Neural progenitor cell (in vitro differentiated cells): Measurements from ENCODE around the gene FAM174C. TPM values are rescaled to one million over a fixed set of nuclear protein-coding genes. Genes with fewer than 3 reads are reported as not detected.
A peak's percentile ranks its signal among the peaks of the same experiment; 100 is the strongest.

ENCODE experiments used
- DNase-seq: peaks from one replicate; pipeline ENCODE4 v3.0.0-alpha.2; 2016; ENCODE audit warnings: low spot score
- H2AFZ ChIP-seq: fragments of 200-600 bp; sonication (generic); replicated peaks from 2 replicates; pipeline ENCODE4 v1.6.1; 2016; ENCODE audit warnings: antibody characterized with exemption
- H3F3A ChIP-seq: fragments of 200-600 bp; sonication (generic); 2 replicates; pipeline ENCODE4 v1.6.1; 2016; ENCODE audit warnings: antibody characterized with exemption, low read depth
- H3K27ac ChIP-seq: fragments of 200-600 bp; sonication (generic); 2 replicates; pipeline ENCODE4 v1.5.1; 2016; ENCODE audit warnings: mild to moderate bottlenecking
- H3K27me3 ChIP-seq: fragments of 200-600 bp; sonication (generic); 2 replicates; pipeline ENCODE4 v1.6.1; 2016; ENCODE audit warnings: mild to moderate bottlenecking, moderate library complexity
- H3K36me3 ChIP-seq: fragments of 200-600 bp; sonication (generic); 2 replicates; pipeline ENCODE4 v1.5.1; 2016
- H3K4me1 ChIP-seq: fragments of 200-600 bp; sonication (generic); 2 replicates; pipeline ENCODE4 v1.6.1; 2016; ENCODE audit warnings: mixed run types
- H3K4me2 ChIP-seq: fragments of 200-600 bp; sonication (generic); 2 replicates; pipeline ENCODE4 v1.6.1; 2016
- H3K4me3 ChIP-seq: fragments of 200-600 bp; sonication (generic); 2 replicates; pipeline ENCODE4 v1.5.1; 2016
- H3K79me2 ChIP-seq: fragments of 200-600 bp; sonication (generic); 2 replicates; pipeline ENCODE4 v1.6.1; 2016; ENCODE audit warnings: low read depth
- H3K9ac ChIP-seq: fragments of 200-600 bp; sonication (generic); 2 replicates; pipeline ENCODE4 v1.6.1; 2016
- H3K9me3 ChIP-seq: fragments of 200-600 bp; sonication (generic); 2 replicates; pipeline ENCODE4 v1.5.1; 2016; ENCODE audit warnings: low read depth
- H4K20me1 ChIP-seq: fragments of 200-600 bp; sonication (generic); 2 replicates; pipeline ENCODE4 v1.6.1; 2016; ENCODE audit warnings: low read depth
- H3K27ac Mint-ChIP-seq: 3 replicates; pipeline ENCODE4 v1.8.0; 2021; ENCODE audit warnings: mixed read lengths
- H3K27me3 Mint-ChIP-seq: 2 replicates; pipeline ENCODE4 v1.8.0; 2022; ENCODE audit warnings: low read depth, mild to moderate bottlenecking, inconsistent platforms, moderate library complexity, mixed read lengths; ENCODE audit not compliant: insufficient read depth
- H3K36me3 Mint-ChIP-seq: 3 replicates; pipeline ENCODE4 v1.8.0; 2021; ENCODE audit warnings: mixed read lengths
- H3K4me1 Mint-ChIP-seq: 3 replicates; pipeline ENCODE4 v1.8.0; 2021; ENCODE audit warnings: mixed read lengths
- H3K4me3 Mint-ChIP-seq: 3 replicates; pipeline ENCODE4 v1.8.0; 2021; ENCODE audit warnings: mild to moderate bottlenecking, moderate library complexity, mixed read lengths
- H3K9me3 Mint-ChIP-seq: 3 replicates; pipeline ENCODE4 v1.8.0; 2020; ENCODE audit warnings: mixed read lengths
- EZH2 ChIP-seq: fragments of 200-600 bp; sonication (generic); IDR thresholded peaks from 2 replicates; pipeline ENCODE4 v1.6.1; 2017; ENCODE audit warnings: antibody characterized with exemption, mild to moderate bottlenecking, moderate library complexity
- EZH2phosphoT487 ChIP-seq: fragments of 200-600 bp; sonication (generic); IDR thresholded peaks from 2 replicates; pipeline ENCODE4 v1.6.1; 2017; ENCODE audit warnings: antibody characterized with exemption
- total RNA-seq: library from RNA; depleted of rRNA; stranded (reverse); fragments of >200 nt; gene quantifications from 2 replicates; pipeline ENCODE4 v1.2.3, GENCODE V29; 2015; ENCODE audit warnings: low replicate concordance
- TF ChIP-seq, protein P1 (sequence below): fragments of 200-600 bp; sonication (generic); IDR thresholded peaks from 2 replicates; pipeline ENCODE4 v1.5.1; 2017; ENCODE audit warnings: antibody characterized with exemption, mild to moderate bottlenecking

FAM174C gene
- total RNA-seq, 1 donor from 2014 or later = 4.8 TPM

DNA sequence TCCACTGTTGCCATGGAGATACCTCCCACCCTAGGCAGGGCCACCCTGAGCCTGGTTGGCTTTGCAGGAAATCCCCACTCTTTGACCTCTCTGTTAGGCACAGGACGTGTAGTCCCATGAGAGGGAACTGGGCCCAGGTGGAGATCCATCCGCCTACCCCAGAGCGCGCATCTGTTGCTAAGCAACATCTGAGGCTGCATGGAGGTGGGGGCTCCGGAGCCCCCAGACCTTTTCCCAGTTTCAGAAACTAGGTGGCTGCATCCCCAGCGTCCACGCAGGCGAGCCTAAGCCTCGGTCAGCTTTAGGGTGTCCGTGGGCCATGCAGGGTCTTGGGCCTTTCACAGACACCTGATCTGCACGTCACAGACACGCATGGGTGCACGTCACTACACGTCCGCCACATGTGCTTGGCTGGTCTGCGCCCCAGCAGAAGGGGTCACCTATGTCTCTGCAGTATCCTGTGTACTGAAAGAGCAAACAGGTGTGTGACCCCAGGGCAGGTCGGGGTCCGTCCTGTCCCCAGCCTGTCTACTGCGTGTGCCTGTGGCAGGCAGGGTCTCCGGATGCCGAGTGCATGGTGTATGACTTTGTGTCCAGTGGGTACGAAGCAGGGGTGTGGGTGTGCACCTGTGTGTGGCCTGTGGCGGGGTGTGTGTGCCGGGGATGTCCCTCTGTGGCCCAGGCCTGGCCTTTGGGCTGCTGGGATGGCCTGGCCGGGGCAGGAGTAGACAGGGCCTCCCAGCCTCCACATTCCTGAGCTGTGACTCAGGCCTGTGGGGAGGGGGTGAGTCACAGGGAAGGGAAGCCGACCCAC is 10.3 kb upstream of the FAM174C start:
- Mint-ChIP-seq H3K4me3 (peak overlapping the region; percentile 79), H3K4me1 (peaks cover 64% of the 10 kb centered on the region), H3K36me3 (peaks cover under 1% of the 10 kb centered on the region), H3K27ac (peak overlapping the region; percentile 98), H3K27me3 (peaks cover 15% of the 10 kb centered on the region), H3K9me3 (no peaks in the 10 kb centered on the region)
- DNase-seq = peak; percentile 86
- Histone ChIP-seq H3K27me3 (peaks cover 14% of the 10 kb centered on the region), H3K27ac (peak overlapping the region; percentile 2), H3K36me3 (no peaks in the 10 kb centered on the region), H2AFZ (no peak overlapping the region), H3K4me1 (peaks cover 60% of the 10 kb centered on the region), H3F3A (peaks cover 63% of the 10 kb centered on the region), H3K4me2 (peak overlapping the region; percentile 78), H3K9me3 (no peaks in the 10 kb centered on the region), H3K9ac (no peak overlapping the region), H3K79me2 (peaks cover 15% of the 10 kb centered on the region), H3K4me3 (no peak overlapping the region), H4K20me1 (peaks cover 15% of the 10 kb centered on the region)
- no peak for TF ChIP-seq EZH2phosphoT487
- no peak for TF ChIP-seq EZH2
- TF ChIP-seq, protein P1, sequence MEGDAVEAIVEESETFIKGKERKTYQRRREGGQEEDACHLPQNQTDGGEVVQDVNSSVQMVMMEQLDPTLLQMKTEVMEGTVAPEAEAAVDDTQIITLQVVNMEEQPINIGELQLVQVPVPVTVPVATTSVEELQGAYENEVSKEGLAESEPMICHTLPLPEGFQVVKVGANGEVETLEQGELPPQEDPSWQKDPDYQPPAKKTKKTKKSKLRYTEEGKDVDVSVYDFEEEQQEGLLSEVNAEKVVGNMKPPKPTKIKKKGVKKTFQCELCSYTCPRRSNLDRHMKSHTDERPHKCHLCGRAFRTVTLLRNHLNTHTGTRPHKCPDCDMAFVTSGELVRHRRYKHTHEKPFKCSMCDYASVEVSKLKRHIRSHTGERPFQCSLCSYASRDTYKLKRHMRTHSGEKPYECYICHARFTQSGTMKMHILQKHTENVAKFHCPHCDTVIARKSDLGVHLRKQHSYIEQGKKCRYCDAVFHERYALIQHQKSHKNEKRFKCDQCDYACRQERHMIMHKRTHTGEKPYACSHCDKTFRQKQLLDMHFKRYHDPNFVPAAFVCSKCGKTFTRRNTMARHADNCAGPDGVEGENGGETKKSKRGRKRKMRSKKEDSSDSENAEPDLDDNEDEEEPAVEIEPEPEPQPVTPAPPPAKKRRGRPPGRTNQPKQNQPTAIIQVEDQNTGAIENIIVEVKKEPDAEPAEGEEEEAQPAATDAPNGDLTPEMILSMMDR = no peak

DNA sequence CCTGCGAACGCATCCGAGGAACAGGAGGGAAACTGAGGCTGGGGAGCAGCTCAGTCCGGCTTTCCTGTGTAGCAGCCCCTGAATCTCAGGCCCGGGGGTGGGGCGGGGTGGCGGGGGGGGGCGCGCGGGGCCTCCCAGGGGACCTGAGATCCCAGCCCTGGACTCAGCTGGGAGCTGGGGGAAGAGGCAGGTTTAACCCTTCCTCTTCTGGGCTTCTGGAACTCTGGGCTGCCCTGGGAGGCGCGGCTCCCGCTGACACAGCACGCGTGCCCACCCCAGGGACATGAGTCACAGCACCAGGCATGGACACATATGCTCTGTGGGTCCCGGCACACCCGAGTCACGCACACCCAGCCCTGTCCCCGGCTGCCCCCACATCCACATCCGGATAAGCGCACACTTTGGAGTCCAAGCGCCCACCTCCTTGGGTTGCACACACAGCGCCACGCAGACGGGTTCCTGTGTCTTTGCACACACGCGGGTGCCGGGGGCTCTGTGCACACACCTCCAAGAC is 9.7 kb upstream of the FAM174C start:
- Mint-ChIP-seq H3K27me3 (peaks cover 20% of the 10 kb centered on the region), H3K4me1 (peaks cover 68% of the 10 kb centered on the region), H3K27ac (peak overlapping the region; percentile 98), H3K9me3 (no peaks in the 10 kb centered on the region), H3K4me3 (peak overlapping the region; percentile 79), H3K36me3 (peaks cover 4% of the 10 kb centered on the region)
- peak overlapping the region; percentile 78 for H3K4me2 ChIP-seq
- H3K27ac ChIP-seq = no peak overlapping the region
- TF ChIP-seq, protein P1 = no peak
- TF ChIP-seq EZH2 = no peak
- no peak for TF ChIP-seq EZH2phosphoT487
- H3F3A ChIP-seq = peaks cover 64% of the 10 kb centered on the region
- peaks cover 61% of the 10 kb centered on the region for H3K4me1 ChIP-seq
- no peak overlapping the region for H3K9ac ChIP-seq
- no peaks in the 10 kb centered on the region for H3K9me3 ChIP-seq
- H2AFZ ChIP-seq = no peak overlapping the region
- H3K4me3 ChIP-seq = peak overlapping the region; percentile 62
- peaks cover 16% of the 10 kb centered on the region for H4K20me1 ChIP-seq
- peaks cover 14% of the 10 kb centered on the region for H3K27me3 ChIP-seq
- H3K79me2 ChIP-seq = peaks cover 21% of the 10 kb centered on the region
- H3K36me3 ChIP-seq = no peaks in the 10 kb centered on the region
- no peak for DNase-seq

DNA sequence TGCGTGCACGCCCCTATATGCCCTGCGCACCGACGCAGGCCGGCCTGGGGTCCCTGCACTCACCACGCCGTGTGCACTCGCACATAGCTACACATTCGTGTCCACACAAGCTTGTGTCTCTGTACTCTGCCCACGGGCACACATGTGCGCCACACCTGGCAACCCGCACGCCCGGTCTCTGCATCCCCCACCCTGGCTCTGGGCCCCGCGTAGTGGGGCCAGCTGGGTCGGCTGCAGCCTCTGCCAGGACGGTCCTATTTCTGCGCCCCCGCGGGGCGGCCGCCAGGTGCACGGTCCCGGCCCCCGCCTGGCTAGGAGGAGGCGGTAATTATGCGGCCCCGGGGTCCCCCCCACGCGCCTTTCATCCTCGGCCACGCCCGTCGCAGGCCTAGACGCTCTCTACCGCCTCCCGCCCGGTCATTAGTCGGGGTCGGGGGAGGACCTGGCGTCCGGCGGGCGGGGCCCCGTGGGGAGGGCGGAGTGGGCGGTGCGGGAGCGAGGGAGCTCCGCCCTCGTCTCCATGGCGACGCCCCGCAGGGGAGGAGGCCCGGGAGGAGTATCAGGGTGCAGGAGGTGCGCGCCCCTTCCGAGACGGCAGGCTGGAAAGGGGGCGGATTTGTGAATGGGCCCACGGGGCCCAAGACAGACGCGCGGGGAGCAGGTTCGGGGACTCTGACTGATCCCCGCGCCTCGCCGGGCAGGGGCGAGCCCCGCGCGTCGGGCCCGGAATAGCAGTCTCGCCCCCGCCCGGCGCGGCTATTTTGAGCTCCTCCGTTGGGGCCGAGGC is 9.0 kb upstream of the FAM174C start:
- peaks cover 25% of the 10 kb centered on the region for H3K27me3 Mint-ChIP-seq
- peak overlapping the region; percentile 21 for H3K27ac Mint-ChIP-seq
- H3K9me3 Mint-ChIP-seq = no peaks in the 10 kb centered on the region
- peak overlapping the region; percentile 62 for H3K4me3 ChIP-seq
- no peak overlapping the region for H3K9ac ChIP-seq
- no peak overlapping the region for H3K27ac ChIP-seq
- H3F3A ChIP-seq = peaks cover 68% of the 10 kb centered on the region
- H3K79me2 ChIP-seq = peaks cover 28% of the 10 kb centered on the region
- TF ChIP-seq EZH2 = no peak
- TF ChIP-seq, protein P1 = no peak
- no peak for TF ChIP-seq EZH2phosphoT487
- H3K4me3 Mint-ChIP-seq = peak overlapping the region; percentile 77
- H3K4me1 ChIP-seq = peaks cover 66% of the 10 kb centered on the region
- H3K4me1 Mint-ChIP-seq = peaks cover 73% of the 10 kb centered on the region
- H4K20me1 ChIP-seq = peaks cover 23% of the 10 kb centered on the region
- DNase-seq = peak; percentile 95
- no peaks in the 10 kb centered on the region for H3K36me3 ChIP-seq
- H3K27me3 ChIP-seq = peaks cover 14% of the 10 kb centered on the region
- H3K9me3 ChIP-seq = no peaks in the 10 kb centered on the region
- peak overlapping the region; percentile 78 for H3K4me2 ChIP-seq
- peak overlapping the region; percentile 23 for H2AFZ ChIP-seq
- peaks cover 9% of the 10 kb centered on the region for H3K36me3 Mint-ChIP-seq
